Measurements from ENCODE around the gene ARMC7. TPM values are rescaled to one million over a fixed set of nuclear protein-coding genes. Genes with fewer than 3 reads are reported as not detected.

ARMC7 gene
- total RNA-seq, 1 experiment from 2014 or later: 22.8 TPM

DNA sequence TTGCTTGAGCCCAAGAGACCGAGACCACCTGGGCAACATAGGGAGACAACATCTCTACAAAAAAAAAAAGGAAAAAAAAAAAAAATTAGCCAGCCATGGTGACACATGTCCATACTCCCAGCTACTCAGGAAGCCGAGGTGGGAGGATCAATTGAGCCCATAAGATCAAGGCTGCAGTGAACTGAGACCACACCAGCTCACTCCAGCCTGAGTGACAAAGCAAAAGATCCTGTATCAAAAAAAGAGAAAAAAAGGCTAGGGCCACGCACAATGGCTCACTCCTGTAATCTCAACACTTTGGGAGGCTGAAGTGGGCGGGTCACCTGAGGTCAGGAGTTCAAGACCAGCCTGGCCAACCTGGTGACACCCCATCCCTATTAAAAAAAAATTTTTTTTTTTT, 59.2 kb downstream of the ARMC7 start:
- Histone ChIP-seq H3K27ac (ENCODE audit: insufficient read length, low read depth, low read length) (no peak overlapping the region), H3K23me2 (ENCODE audit: insufficient read length, low read depth, low read length, poor library complexity, severe bottlenecking) (no peaks in the 10 kb centered on the region), H2BK120ac (ENCODE audit: low read depth, low read length, poor library complexity, severe bottlenecking) (no peak overlapping the region), H3K14ac (ENCODE audit: insufficient read depth, low read length) (no peak overlapping the region), H4K20me1 (ENCODE audit: control insufficient read depth, insufficient read depth, insufficient read length) (no peaks in the 10 kb centered on the region), H3K56ac (ENCODE audit: insufficient read length, low read depth, low read length) (no peak overlapping the region), H4K5ac (ENCODE audit: insufficient read length, low read depth, low read length) (no peak overlapping the region), H4K8ac (replicated peaks; ENCODE audit: insufficient read length, low read depth, low read length) (no peak overlapping the region), H2BK15ac (ENCODE audit: low read depth, low read length) (no peak overlapping the region), H2BK20ac (ENCODE audit: low read depth, low read length, poor library complexity, severe bottlenecking) (no peak overlapping the region), H3K79me2 (ENCODE audit: insufficient read depth, low read length) (peaks cover 2% of the 10 kb centered on the region; the same call in 1 of the 2 replicates), H3K4me2 (ENCODE audit: insufficient read depth, insufficient read length, low read length) (no peak overlapping the region), H3K23ac (ENCODE audit: insufficient read length, low read depth, low read length) (no peak overlapping the region), H2BK5ac (ENCODE audit: insufficient read length, low read length) (no peak overlapping the region), H3K27me3 (ENCODE audit: insufficient read depth, low read length) (no peaks in the 10 kb centered on the region), H3K18ac (ENCODE audit: insufficient read length, low read depth, low read length) (no peak overlapping the region), H3K4ac (ENCODE audit: low read depth, low read length) (no peak overlapping the region), H3K4me1 (ENCODE audit: insufficient read depth, low read length) (no peaks in the 10 kb centered on the region), H2AK5ac (ENCODE audit: insufficient read length, low read length) (no peak overlapping the region), H3K9me3 (ENCODE audit: control insufficient read depth, low read depth, low read length) (no peaks in the 10 kb centered on the region), H3T11ph (ENCODE audit: low read length) (no peak overlapping the region), H2AFZ (ENCODE audit: low read length) (no peak overlapping the region), H4K91ac (ENCODE audit: insufficient read length, low read depth, low read length) (no peak overlapping the region), H3K79me1 (ENCODE audit: insufficient read depth, low read depth, low read length, poor library complexity, severe bottlenecking) (peaks cover 15% of the 10 kb centered on the region), H3K9ac (ENCODE audit: extremely low read depth, insufficient read length, low read length) (no peak overlapping the region), H2BK12ac (ENCODE audit: insufficient read length, low read depth, low read length) (no peak overlapping the region)
- no peak for DNase-seq
- no peaks in the 10 kb centered on the region for H3K9me3 Mint-ChIP-seq
- no peak overlapping the region for H3K4me3 Mint-ChIP-seq
- H3K36me3 Mint-ChIP-seq (ENCODE audit: insufficient read depth in 1 of 3, low read depth in 3 of 3): peaks cover 31 to 71% (median 63%) of the 10 kb centered on the region in 3 experiments
- H3K27me3 Mint-ChIP-seq (ENCODE audit: low read depth): no peaks in the 10 kb centered on the region
- TF ChIP-seq, protein P1, sequence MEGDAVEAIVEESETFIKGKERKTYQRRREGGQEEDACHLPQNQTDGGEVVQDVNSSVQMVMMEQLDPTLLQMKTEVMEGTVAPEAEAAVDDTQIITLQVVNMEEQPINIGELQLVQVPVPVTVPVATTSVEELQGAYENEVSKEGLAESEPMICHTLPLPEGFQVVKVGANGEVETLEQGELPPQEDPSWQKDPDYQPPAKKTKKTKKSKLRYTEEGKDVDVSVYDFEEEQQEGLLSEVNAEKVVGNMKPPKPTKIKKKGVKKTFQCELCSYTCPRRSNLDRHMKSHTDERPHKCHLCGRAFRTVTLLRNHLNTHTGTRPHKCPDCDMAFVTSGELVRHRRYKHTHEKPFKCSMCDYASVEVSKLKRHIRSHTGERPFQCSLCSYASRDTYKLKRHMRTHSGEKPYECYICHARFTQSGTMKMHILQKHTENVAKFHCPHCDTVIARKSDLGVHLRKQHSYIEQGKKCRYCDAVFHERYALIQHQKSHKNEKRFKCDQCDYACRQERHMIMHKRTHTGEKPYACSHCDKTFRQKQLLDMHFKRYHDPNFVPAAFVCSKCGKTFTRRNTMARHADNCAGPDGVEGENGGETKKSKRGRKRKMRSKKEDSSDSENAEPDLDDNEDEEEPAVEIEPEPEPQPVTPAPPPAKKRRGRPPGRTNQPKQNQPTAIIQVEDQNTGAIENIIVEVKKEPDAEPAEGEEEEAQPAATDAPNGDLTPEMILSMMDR (conservative IDR thresholded peaks at IDR 0.05): no peak
- no peak overlapping the region for H3K27ac Mint-ChIP-seq
- peaks cover 0 to 3% of the 10 kb centered on the region in 2 experiments; a peak in 2 of 4 replicates for H3K4me1 Mint-ChIP-seq
- WGBS (ENCODE audit: extremely low coverage, insufficient read length, low lambda C conversion rate): no CpG with 5 or more reads among the region's 4 CpGs
